ENCODE results near the gene RFX4.

- TF ChIP-seq GATA3 (IDR thresholded peaks at IDR 0.05; ENCODE audit: low read depth, low read length) (no peak), GATA2 (IDR thresholded peaks at IDR 0.05; ENCODE audit: low read depth, low read length) (no peak)
These were observed 197.3 kb downstream of the RFX4 start for GRCh38 chr12:106780010-106780631.
